ENCODE measurements around the gene HOMER1.

Gene HOMER1

GRCh38 chr5:79526928-79527327 lies 13.0 kb upstream of the HOMER1 start:
- H3K4me1 ChIP-seq (ENCODE audit: low read depth, poor library complexity, severe bottlenecking) = no peaks in the 10 kb centered on the region
- no peak overlapping the region for H3K27ac ChIP-seq
- no peak overlapping the region for H2AFZ ChIP-seq (ENCODE audit: low read depth)
- no peaks in the 10 kb centered on the region for H4K20me1 ChIP-seq (ENCODE audit: insufficient read depth)
- H3K4me3 ChIP-seq (IDR thresholded peaks at IDR 0.05; ENCODE audit: insufficient read depth, low read depth, low read length) = no peak overlapping the region
- H3K9ac ChIP-seq = no peak overlapping the region
- H3K4me2 ChIP-seq = no peak overlapping the region
- no peak for TF ChIP-seq CTCF (conservative IDR thresholded peaks at IDR 0.05; ENCODE audit: low read depth, low read length)
- H3K36me3 ChIP-seq (ENCODE audit: insufficient read depth) = no peaks in the 10 kb centered on the region
- H3K79me2 ChIP-seq (ENCODE audit: insufficient read depth, low read depth) = no peaks in the 10 kb centered on the region
- no peaks in the 10 kb centered on the region for H3K27me3 ChIP-seq (ENCODE audit: insufficient read depth, low read depth)

- no peaks in the 10 kb centered on the region for H3K27me3 ChIP-seq (ENCODE audit: insufficient read depth, low read depth)
- TF ChIP-seq CTCF (conservative IDR thresholded peaks at IDR 0.05; ENCODE audit: low read depth, low read length) = no peak
These were observed 12.6 kb upstream of the HOMER1 start for GRCh38 chr5:79526493-79526892.

GRCh38 chr5:79521156-79521555 lies 7.2 kb upstream of the HOMER1 start:
- Histone ChIP-seq H3K9ac (no peak overlapping the region), H3K27me3 (ENCODE audit: insufficient read depth, low read depth) (no peaks in the 10 kb centered on the region), H3K27ac (no peak overlapping the region), H3K4me3 (IDR thresholded peaks at IDR 0.05; ENCODE audit: insufficient read depth, low read depth, low read length) (no peak overlapping the region), H4K20me1 (ENCODE audit: insufficient read depth) (no peaks in the 10 kb centered on the region), H3K79me2 (ENCODE audit: insufficient read depth, low read depth) (no peaks in the 10 kb centered on the region), H2AFZ (ENCODE audit: low read depth) (no peak overlapping the region), H3K4me2 (no peak overlapping the region), H3K4me1 (ENCODE audit: low read depth, poor library complexity, severe bottlenecking) (no peaks in the 10 kb centered on the region), H3K36me3 (ENCODE audit: insufficient read depth) (no peaks in the 10 kb centered on the region)
- TF ChIP-seq CTCF (conservative IDR thresholded peaks at IDR 0.05; ENCODE audit: low read depth, low read length) = no peak

More at GRCh38 chr5:79526493-79526892, 12.6 kb upstream of the HOMER1 start:
- no peak overlapping the region for H3K4me2 ChIP-seq
- H3K4me3 ChIP-seq (IDR thresholded peaks at IDR 0.05; ENCODE audit: insufficient read depth, low read depth, low read length) = no peak overlapping the region
- H3K27ac ChIP-seq = no peak overlapping the region
- no peak overlapping the region for H3K9ac ChIP-seq
- no peaks in the 10 kb centered on the region for H3K36me3 ChIP-seq (ENCODE audit: insufficient read depth)
- no peaks in the 10 kb centered on the region for H3K79me2 ChIP-seq (ENCODE audit: insufficient read depth, low read depth)
- no peaks in the 10 kb centered on the region for H4K20me1 ChIP-seq (ENCODE audit: insufficient read depth)
- H3K4me1 ChIP-seq (ENCODE audit: low read depth, poor library complexity, severe bottlenecking) = no peaks in the 10 kb centered on the region
- H2AFZ ChIP-seq (ENCODE audit: low read depth) = no peak overlapping the region

- no peak overlapping the region for H3K4me2 ChIP-seq
- no peak overlapping the region for H3K4me3 ChIP-seq (IDR thresholded peaks at IDR 0.05; ENCODE audit: insufficient read depth, low read depth, low read length)
- H3K4me1 ChIP-seq (ENCODE audit: low read depth, poor library complexity, severe bottlenecking) = peaks cover 6% of the 10 kb centered on the region
- no peaks in the 10 kb centered on the region for H3K27me3 ChIP-seq (ENCODE audit: insufficient read depth, low read depth)
- no peak overlapping the region for H2AFZ ChIP-seq (ENCODE audit: low read depth)
- H3K36me3 ChIP-seq (ENCODE audit: insufficient read depth) = no peaks in the 10 kb centered on the region
- no peak for TF ChIP-seq CTCF (conservative IDR thresholded peaks at IDR 0.05; ENCODE audit: low read depth, low read length)
- no peak overlapping the region for H3K27ac ChIP-seq
- H3K9ac ChIP-seq = no peak overlapping the region
- H4K20me1 ChIP-seq (ENCODE audit: insufficient read depth) = no peaks in the 10 kb centered on the region
- H3K79me2 ChIP-seq (ENCODE audit: insufficient read depth, low read depth) = no peaks in the 10 kb centered on the region
These were observed 4.8 kb upstream of the HOMER1 start for GRCh38 chr5:79518718-79519117.
